HepG2 (cell line): ENCODE results near the gene CDA.

ENCODE experiments used
- MAFF ChIP-seq: IDR thresholded peaks from 2 replicates; pipeline ENCODE4 v1.6.1; 2011; ENCODE audit warnings: low read depth, low read length, improper control_type of control experiment
- TF ChIP-seq, protein P1 (sequence below), 2 experiments: IDR thresholded peaks; 2 replicates each; pipeline ENCODE4 v1.6.1; 2011 to 2012; ENCODE audit warnings: low read length in 2 of 2, borderline replicate concordance in 1 of 2, low read depth in 1 of 2, mild to moderate bottlenecking in 1 of 2, moderate library complexity in 1 of 2

DNA sequence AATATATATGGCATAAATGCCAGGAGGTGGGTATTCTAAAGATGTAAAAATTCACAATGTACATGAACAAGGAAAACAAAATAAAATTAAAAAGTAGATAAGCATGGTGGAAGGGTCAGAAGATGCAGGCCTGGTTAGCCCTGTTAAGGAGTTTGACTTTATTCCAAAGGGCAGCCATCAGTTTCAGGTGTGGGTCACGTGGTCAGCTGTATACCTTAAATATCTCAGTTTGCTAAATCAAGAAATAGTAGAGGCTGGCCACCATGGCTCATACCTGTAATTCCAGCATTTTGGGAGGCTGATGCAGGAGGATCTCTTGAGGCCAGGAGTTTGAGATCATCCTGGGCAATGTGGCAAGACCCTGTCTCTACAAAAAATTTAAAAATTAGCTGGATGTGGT lies 35.8 kb downstream of the CDA start:
- TF ChIP-seq, protein P1, sequence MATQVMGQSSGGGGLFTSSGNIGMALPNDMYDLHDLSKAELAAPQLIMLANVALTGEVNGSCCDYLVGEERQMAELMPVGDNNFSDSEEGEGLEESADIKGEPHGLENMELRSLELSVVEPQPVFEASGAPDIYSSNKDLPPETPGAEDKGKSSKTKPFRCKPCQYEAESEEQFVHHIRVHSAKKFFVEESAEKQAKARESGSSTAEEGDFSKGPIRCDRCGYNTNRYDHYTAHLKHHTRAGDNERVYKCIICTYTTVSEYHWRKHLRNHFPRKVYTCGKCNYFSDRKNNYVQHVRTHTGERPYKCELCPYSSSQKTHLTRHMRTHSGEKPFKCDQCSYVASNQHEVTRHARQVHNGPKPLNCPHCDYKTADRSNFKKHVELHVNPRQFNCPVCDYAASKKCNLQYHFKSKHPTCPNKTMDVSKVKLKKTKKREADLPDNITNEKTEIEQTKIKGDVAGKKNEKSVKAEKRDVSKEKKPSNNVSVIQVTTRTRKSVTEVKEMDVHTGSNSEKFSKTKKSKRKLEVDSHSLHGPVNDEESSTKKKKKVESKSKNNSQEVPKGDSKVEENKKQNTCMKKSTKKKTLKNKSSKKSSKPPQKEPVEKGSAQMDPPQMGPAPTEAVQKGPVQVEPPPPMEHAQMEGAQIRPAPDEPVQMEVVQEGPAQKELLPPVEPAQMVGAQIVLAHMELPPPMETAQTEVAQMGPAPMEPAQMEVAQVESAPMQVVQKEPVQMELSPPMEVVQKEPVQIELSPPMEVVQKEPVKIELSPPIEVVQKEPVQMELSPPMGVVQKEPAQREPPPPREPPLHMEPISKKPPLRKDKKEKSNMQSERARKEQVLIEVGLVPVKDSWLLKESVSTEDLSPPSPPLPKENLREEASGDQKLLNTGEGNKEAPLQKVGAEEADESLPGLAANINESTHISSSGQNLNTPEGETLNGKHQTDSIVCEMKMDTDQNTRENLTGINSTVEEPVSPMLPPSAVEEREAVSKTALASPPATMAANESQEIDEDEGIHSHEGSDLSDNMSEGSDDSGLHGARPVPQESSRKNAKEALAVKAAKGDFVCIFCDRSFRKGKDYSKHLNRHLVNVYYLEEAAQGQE (IDR thresholded peaks at IDR 0.05; ENCODE audit: borderline replicate concordance in 1 of 2, low read depth in 1 of 2, low read length in 2 of 2) = no peak
- TF ChIP-seq MAFF = no peak
